HL-60 (cell line): ENCODE measurements around the gene ARHGEF4.

ENCODE experiments used
- DNase-seq, 2 experiments: peaks; one replicate each; pipeline ENCODE4 v3.0.0-alpha.2; 2010 to 2020; ENCODE audit warnings: low read depth in 1 of 2, low spot score in 1 of 2
- H3K27ac ChIP-seq: fragments of 250-450 bp; sonication (Bioruptor Pico); replicated peaks from 2 replicates; pipeline ENCODE4 v1.5.1; 2020; ENCODE audit warnings: mild to moderate bottlenecking, moderate library complexity
- H3K27me3 ChIP-seq: fragments of 250-450 bp; sonication (Bioruptor Pico); 2 replicates; pipeline ENCODE4 v1.5.1; 2021; ENCODE audit warnings: mild to moderate bottlenecking, moderate library complexity; ENCODE audit not compliant: insufficient read depth, poor library complexity, severe bottlenecking
- H3K4me3 ChIP-seq: replicated peaks from 2 replicates; pipeline ENCODE4 v1.5.1; 2011; ENCODE audit warnings: mild to moderate bottlenecking, control low read depth, low read length; ENCODE audit not compliant: insufficient read depth
- CTCF ChIP-seq: IDR thresholded peaks from one replicate; pipeline ENCODE4 v1.5.1; 2011; ENCODE audit warnings: low read length, control low read depth, inconsistent platforms; ENCODE audit not compliant: insufficient read depth
- GABPA ChIP-seq: IDR thresholded peaks from 2 replicates; pipeline ENCODE4 v1.6.1; 2012; ENCODE audit warnings: low read depth
- POLR2AphosphoS5 ChIP-seq: IDR thresholded peaks from 2 replicates; pipeline ENCODE4 v1.6.1; 2012; ENCODE audit warnings: low read depth
- REST ChIP-seq: IDR thresholded peaks from 2 replicates; pipeline ENCODE4 v1.6.1; 2012; ENCODE audit warnings: low read depth; ENCODE audit not compliant: insufficient replicate concordance
- SPI1 ChIP-seq: IDR thresholded peaks from 2 replicates; pipeline ENCODE4 v1.6.1; 2012; ENCODE audit warnings: low read depth, mild to moderate bottlenecking, borderline replicate concordance

Gene ARHGEF4

GRCh38 chr2:130891966-130892365, 55.3 kb downstream of the ARHGEF4 start:
- no peak for DNase-seq
- no peak overlapping the region for H3K27ac ChIP-seq

GRCh38 chr2:130892793-130893785, 56.4 kb downstream of the ARHGEF4 start:
- H3K4me3 ChIP-seq, result no peak overlapping the region
- TF ChIP-seq REST, result no peak
- TF ChIP-seq SPI1, result no peak
- no peak for TF ChIP-seq GABPA
- no peak for DNase-seq

More at GRCh38 chr2:130891966-130892365, 55.3 kb downstream of the ARHGEF4 start:
- Histone ChIP-seq H3K27me3 (peaks cover 5% of the 10 kb centered on the region), H3K4me3 (no peak overlapping the region)
- TF ChIP-seq SPI1 (no peak), POLR2AphosphoS5 (no peak), CTCF (no peak)

GRCh38 chr2:130894326-130894942, 57.7 kb downstream of the ARHGEF4 start:
- DNase-seq, result no peak
- Histone ChIP-seq H3K4me3 (no peak overlapping the region), H3K27ac (no peak overlapping the region), H3K27me3 (peaks cover 6% of the 10 kb centered on the region)
- no peak for TF ChIP-seq REST

More at GRCh38 chr2:130892793-130893785, 56.4 kb downstream of the ARHGEF4 start:
- H3K27ac ChIP-seq, result no peak overlapping the region
- H3K27me3 ChIP-seq, result peaks cover 7% of the 10 kb centered on the region

GRCh38 chr2:130896813-130897212, 60.1 kb downstream of the ARHGEF4 start:
- TF ChIP-seq POLR2AphosphoS5, result no peak
- no peak for TF ChIP-seq REST
- TF ChIP-seq SPI1, result no peak
- TF ChIP-seq GABPA, result no peak
- TF ChIP-seq CTCF, result no peak
- no peak for DNase-seq
- H3K27me3 ChIP-seq, result peaks cover 6% of the 10 kb centered on the region
- no peak overlapping the region for H3K27ac ChIP-seq
- H3K4me3 ChIP-seq, result no peak overlapping the region
